Choroid plexus epithelial cell (primary cell): ENCODE measurements around the gene MARK4.

Experiments used
- DNase-seq: peaks from one replicate; pipeline ENCODE4 v3.0.0-alpha.2; 2010; ENCODE audit warnings: low read depth
- H3K4me3 ChIP-seq: 2 replicates; pipeline ENCODE4 v1.5.1; 2011; ENCODE audit warnings: low read depth, mild to moderate bottlenecking, control low read depth, low read length, moderate library complexity
- CTCF ChIP-seq: conservative IDR thresholded peaks from 2 replicates; pipeline ENCODE4 v1.5.1; 2011; ENCODE audit warnings: low read depth, mild to moderate bottlenecking, control low read depth, inconsistent platforms, low read length, moderate library complexity

The MARK4 gene

GRCh38 chr19:45350477-45351058 is 99.5 kb downstream of the MARK4 start:
- TF ChIP-seq CTCF, result no peak
- no peak overlapping the region for H3K4me3 ChIP-seq
- DNase-seq, result no peak

DNA sequence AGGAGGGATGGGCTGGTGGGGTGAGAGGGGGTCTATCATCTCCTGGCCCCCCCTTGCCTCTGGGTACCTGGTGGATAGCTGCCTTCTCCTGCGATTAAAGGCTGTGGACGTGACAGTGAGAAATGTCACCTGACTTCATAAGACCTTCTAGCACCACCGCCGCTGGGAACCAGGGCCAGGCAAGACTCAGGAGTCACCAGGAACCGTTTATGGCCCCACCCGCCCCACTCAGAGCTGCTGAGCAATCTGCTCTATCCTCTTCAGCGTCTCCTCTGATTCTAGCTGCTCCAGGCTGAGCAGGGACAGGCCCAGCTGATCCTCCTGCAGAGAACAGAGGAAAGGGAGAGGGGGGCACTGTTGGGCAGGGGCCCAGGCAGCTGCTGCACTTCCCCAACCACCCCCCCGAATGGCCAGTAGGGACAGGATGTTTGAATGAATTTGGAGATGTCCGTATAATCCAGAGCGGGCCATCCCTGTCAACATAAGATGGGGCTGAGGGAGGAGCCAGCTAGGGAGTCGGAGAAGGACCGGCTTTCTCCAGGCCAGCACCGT is 100.4 kb downstream of the MARK4 start:
- no peak overlapping the region for H3K4me3 ChIP-seq
- no peak for DNase-seq
- no peak for TF ChIP-seq CTCF

DNA sequence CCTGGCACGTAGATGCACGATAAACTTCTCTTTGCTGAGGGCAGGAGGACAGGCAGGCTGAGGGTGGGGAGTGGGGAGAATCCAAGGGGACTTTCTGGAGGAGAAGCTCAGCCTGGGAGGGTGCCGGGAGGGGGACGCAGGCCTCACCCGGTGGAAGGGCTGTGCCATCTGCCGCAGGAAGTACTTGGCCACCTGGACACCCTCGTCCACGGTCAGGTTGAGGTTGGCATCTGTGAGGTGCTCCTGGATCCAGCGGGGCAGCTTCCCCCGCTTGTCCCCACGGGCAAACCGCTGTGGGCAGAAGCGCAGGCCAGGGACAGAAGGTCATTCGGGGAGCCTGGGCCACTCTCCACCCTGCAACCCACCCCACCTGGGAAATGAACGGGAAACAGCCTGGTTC is 101.0 kb downstream of the MARK4 start:
- H3K4me3 ChIP-seq, result no peak overlapping the region
- DNase-seq, result no peak
- no peak for TF ChIP-seq CTCF

GRCh38 chr19:45352471-45352870 is 101.4 kb downstream of the MARK4 start:
- no peak for TF ChIP-seq CTCF
- H3K4me3 ChIP-seq, result no peak overlapping the region
- no peak for DNase-seq

DNA sequence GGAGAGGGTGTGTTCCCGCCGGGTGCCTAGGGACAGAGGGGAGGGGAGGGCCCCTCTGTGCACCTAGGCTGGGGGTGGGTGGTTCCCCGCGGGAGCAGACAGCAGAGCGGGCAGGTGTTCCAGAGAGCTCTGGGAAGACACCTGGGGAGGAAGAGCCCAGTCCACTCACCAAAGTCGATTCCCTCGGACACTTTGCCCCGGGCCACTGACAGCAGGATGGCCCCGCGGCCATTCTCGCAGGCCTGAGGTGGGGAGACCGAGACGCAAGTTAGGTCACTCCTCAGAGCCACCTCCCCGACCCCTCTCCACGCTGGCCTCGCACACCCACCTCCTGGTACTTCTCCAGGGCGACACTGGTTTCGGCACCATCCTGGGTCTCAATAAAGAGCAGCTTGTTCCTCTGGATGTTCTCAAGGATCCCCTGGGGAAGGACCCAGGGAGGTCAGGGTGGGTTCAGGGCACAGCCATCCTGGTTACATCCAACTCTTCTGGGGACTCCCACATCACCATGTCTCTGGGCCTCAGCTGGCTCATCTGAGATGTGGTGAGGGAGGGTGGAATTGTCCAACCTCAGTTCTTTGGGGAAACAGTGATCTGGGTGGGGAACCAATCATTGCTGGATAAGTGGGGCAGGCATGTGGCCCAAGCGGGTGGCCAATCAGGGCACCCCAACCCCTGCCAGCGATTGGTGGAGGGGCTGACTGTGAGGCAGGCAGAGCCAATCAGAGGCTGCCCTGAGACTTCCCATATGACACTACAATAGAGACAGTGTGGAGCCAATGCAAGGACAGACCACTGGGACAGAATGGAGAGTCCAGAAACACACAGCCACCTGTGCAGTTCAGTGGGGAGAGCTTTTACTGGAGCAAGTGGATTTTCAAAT is 102.1 kb downstream of the MARK4 start:
- TF ChIP-seq CTCF, result no peak
- no peak for DNase-seq
- no peak overlapping the region for H3K4me3 ChIP-seq

DNA sequence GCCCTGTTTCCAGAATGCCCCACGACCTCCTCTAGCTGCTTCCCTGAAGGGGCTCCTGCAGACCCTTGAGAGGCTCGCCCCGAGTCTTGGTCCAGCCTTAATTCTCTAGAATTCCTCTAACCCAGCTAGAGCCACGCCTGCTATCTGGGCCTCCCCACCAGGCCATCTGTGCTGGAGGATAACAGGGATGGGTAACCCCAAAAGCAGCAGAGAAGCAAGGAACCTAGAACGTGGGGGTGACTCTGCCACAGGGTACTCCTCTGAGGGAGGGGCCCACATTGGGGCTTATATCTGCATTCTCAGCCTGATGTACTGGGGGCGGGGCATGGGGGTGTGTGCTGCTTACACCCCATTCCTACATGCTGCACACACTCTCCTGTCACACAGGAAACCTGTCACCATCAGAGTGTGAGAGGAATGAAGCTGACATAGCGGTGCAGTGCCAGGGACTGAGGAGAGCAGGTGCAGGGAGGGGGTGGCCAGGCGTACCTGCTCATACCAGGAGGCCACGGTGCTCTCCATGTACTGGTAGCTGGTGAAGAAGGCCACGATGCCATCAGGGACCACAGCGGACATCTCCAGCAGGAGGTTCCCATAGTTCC is 103.3 kb downstream of the MARK4 start:
- no peak for TF ChIP-seq CTCF
- no peak overlapping the region for H3K4me3 ChIP-seq
- no peak for DNase-seq
